ENCODE data around the gene S1PR4. TPM values are rescaled to one million over a fixed set of nuclear protein-coding genes. Genes with fewer than 3 reads are reported as not detected.

S1PR4 gene, protein sequence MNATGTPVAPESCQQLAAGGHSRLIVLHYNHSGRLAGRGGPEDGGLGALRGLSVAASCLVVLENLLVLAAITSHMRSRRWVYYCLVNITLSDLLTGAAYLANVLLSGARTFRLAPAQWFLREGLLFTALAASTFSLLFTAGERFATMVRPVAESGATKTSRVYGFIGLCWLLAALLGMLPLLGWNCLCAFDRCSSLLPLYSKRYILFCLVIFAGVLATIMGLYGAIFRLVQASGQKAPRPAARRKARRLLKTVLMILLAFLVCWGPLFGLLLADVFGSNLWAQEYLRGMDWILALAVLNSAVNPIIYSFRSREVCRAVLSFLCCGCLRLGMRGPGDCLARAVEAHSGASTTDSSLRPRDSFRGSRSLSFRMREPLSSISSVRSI
- total RNA-seq, result not detected in 2 replicates

DNA sequence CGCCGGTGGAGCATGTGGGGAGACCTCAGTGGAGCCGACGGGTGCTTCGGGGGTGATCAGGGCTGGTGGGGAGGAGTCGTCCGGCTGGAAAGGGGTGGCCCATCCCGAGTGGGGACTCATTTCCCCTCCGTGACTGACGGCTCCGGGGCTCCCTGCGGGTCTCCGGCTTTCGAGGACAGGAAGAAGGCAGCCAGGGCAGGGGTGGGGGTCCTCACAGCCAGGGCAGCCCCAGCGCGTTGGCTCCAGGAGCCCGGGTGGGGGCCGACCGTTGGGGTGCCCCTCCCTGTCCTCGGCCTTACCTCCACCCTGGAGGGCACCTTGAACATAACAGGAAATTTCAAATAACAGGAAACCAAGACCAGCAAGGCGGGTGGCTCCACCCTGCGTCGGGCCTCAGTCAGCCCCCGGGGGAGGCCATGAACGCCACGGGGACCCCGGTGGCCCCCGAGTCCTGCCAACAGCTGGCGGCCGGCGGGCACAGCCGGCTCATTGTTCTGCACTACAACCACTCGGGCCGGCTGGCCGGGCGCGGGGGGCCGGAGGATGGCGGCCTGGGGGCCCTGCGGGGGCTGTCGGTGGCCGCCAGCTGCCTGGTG lies at the start of gene S1PR4:
Gene S1PR4, plus strand, starts transcription at position 393 of the 596 bp plus-strand sequence. Its CDS starts 24 bp downstream, at position 417.

DNA sequence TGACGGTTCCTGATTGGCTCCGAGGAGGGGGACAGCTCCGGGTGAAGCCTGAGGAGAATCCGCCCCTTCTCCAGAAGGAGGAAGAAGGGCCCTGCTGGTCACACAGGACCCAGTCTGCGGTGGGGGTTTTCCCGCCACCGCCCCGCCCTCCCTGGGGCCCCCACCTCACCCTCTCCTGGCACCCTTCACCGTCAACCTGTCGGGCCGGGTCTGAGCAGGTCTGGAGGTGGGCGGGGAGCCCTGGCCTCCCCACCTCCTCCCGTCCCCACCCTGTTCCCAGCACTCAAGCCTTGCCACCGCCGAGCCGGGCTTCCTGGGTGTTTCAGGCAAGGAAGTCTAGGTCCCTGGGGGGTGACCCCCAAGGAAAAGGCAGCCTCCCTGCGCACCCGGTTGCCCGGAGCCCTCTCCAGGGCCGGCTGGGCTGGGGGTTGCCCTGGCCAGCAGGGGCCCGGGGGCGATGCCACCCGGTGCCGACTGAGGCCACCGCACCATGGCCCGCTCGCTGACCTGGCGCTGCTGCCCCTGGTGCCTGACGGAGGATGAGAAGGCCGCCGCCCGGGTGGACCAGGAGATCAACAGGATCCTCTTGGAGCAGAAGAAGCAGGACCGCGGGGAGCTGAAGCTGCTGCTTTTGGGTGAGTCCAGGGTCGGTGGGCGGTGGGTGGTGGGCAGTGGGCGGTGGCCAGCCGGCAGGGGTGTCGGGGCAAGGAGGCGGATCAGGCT lies 42.4 kb upstream of the S1PR4 start, which contains the start of gene GNA15:
Gene GNA15, plus strand, starts transcription at position 73 of the 723 bp plus-strand sequence. Its CDS starts 418 bp downstream, at position 491.

GRCh38 chr19:3185461-3186159 lies 7.0 kb downstream of the S1PR4 start, which contains the start of gene NCLN:
Gene NCLN, plus strand, starts transcription at chr19:3185930. Its CDS starts 101 bp downstream, at chr19:3186031.

GRCh38 chr19:3224346-3225168 lies 46.0 kb downstream of the S1PR4 start, which contains the start of gene CELF5:
Gene CELF5, plus strand, starts transcription at chr19:3224661. Its CDS starts 79 bp downstream, at chr19:3224740.

Other genes starting within 250 kb of the S1PR4 start
- 2.3 and 4.2 TPM in 2 replicates for gene ZNF77, start 233.8 kb upstream of the S1PR4 start, total RNA-seq
- 0.77 and 1.7 TPM in 2 replicates for gene TLE6, start 201.2 kb upstream of the S1PR4 start, total RNA-seq
- 0.58 and 3.4 TPM in 2 replicates for gene TLE2, start 149.5 kb upstream of the S1PR4 start, total RNA-seq
- gene TLE5, start 116.3 kb upstream of the S1PR4 start, total RNA-seq, result 73.0 and 113 TPM in 2 replicates
- gene GNA11, start 84.4 kb upstream of the S1PR4 start, total RNA-seq, result 68.8 and 112 TPM in 2 replicates
- gene GNA15, start 42.7 kb upstream of the S1PR4 start, total RNA-seq, result under 0.01 TPM in 2 replicates
- gene NCLN, start 7.2 kb downstream of the S1PR4 start, total RNA-seq, result 32.1 and 76.9 TPM in 2 replicates
- not detected in 2 replicates for gene CELF5, start 45.9 kb downstream of the S1PR4 start, total RNA-seq
- gene NFIC, start 187.8 kb downstream of the S1PR4 start, total RNA-seq, result 21.7 and 31.8 TPM in 2 replicates